Suprapubic skin (tissue), 4 donors: ENCODE data around the gene MED12L. TPM values are rescaled to one million over a fixed set of nuclear protein-coding genes. Genes with fewer than 3 reads are reported as not detected.

Experiments used
- DNase-seq, 2 donors: peaks; one replicate each; pipeline ENCODE4 v3.0.0-alpha.2; 2019; ENCODE audit warnings: low spot score in 2 of 2
- H3K27ac ChIP-seq: fragments of 200-600 bp; sonication (generic); one replicate; pipeline ENCODE4 v1.5.1; 2019
- H3K27me3 ChIP-seq: fragments of 200-600 bp; sonication (generic); one replicate; pipeline ENCODE4 v1.5.1; 2019
- H3K36me3 ChIP-seq: fragments of 200-600 bp; sonication (generic); one replicate; pipeline ENCODE4 v1.5.1; 2019
- H3K4me1 ChIP-seq: fragments of 200-600 bp; sonication (generic); one replicate; pipeline ENCODE4 v1.5.1; 2019
- H3K4me3 ChIP-seq: fragments of 200-600 bp; sonication (generic); one replicate; pipeline ENCODE4 v1.5.1; 2019; ENCODE audit warnings: mild to moderate bottlenecking
- H3K9me3 ChIP-seq: fragments of 200-600 bp; sonication (generic); one replicate; pipeline ENCODE4 v1.5.1; 2019
- CTCF ChIP-seq, 2 donors: fragments of 200-600 bp in 1 of 2; fragments of 450-650 bp in 1 of 2; sonication (generic) in 1 of 2; IDR thresholded peaks; one replicate each; pipeline ENCODE4 v1.5.1; 2016 to 2019; ENCODE audit warnings: antibody characterized with exemption in 2 of 2, mild to moderate bottlenecking in 1 of 2, moderate library complexity in 1 of 2
- EP300 ChIP-seq: sonication (generic); formaldehyde crosslinking; IDR thresholded peaks from one replicate; pipeline ENCODE4 v1.6.1; 2017; ENCODE audit warnings: antibody characterized with exemption
- POLR2A ChIP-seq, 2 donors: fragments of 450-650 bp; IDR thresholded peaks; one replicate each; pipeline ENCODE4 v1.6.1; 2017; ENCODE audit warnings: antibody characterized with exemption in 2 of 2, mild to moderate bottlenecking in 2 of 2, moderate library complexity in 2 of 2
- POLR2AphosphoS5 ChIP-seq, 3 donors: sonication (generic); formaldehyde crosslinking; IDR thresholded peaks; one replicate each; pipeline ENCODE4 v1.6.1; 2017; ENCODE audit warnings: antibody characterized with exemption in 3 of 3
- WGBS: methylation state at CpG from one replicate; pipeline ENCODE4 v1.1.5; 2018; 5-methylcytosine and 5-hydroxymethylcytosine counted together
- total RNA-seq, 4 donors: library from RNA; depleted of rRNA; stranded (reverse); fragments of >200 nt; gene quantifications; one replicate each; pipeline ENCODE4 v1.1.0, GENCODE V29; 2016

MED12L gene
- total RNA-seq, 4 donors from 2014 or later = 0.08 to 0.80 (median 0.22) TPM

- Histone ChIP-seq H3K4me1 (no peaks in the 10 kb centered on the region), H3K27me3 (peaks cover 13% of the 10 kb centered on the region), H3K9me3 (no peaks in the 10 kb centered on the region), H3K36me3 (no peaks in the 10 kb centered on the region), H3K27ac (no peak overlapping the region), H3K4me3 (no peak overlapping the region)
- 58% methylated on average over 8 of the region's 8 CpGs for WGBS
- TF ChIP-seq POLR2A (IDR thresholded peaks at IDR 0.05) (no peak), EP300 (no peak), POLR2AphosphoS5 (IDR thresholded peaks at IDR 0.05) (no peak), CTCF (IDR thresholded peaks at IDR 0.05) (no peak)
- DNase-seq = no peak
Measured at GRCh38 chr3:151101270-151101969, 16.0 kb downstream of the MED12L start.

DNA sequence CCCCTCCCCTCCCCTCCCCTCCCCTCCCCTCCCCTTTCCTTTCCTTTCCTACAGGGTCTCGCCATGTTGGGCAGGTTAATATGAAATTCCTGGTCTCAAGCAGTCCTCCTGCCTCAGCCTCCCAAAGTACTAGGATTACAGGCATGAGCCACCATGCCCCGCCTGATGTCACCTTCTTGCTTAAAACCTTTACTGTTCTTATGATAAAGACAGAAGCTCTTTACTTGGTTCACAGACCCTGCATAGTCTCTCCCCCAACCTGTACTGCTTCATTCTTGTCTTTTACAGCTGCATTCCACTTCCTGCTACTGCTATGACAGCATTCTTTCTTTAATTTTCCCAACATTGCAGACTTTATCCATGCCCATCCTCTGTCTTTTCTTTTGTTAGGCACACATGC is 20.8 kb downstream of the MED12L start:
- Histone ChIP-seq H3K4me1 (no peaks in the 10 kb centered on the region), H3K27ac (no peak overlapping the region), H3K36me3 (no peaks in the 10 kb centered on the region), H3K4me3 (no peak overlapping the region), H3K9me3 (no peaks in the 10 kb centered on the region), H3K27me3 (peaks cover 4% of the 10 kb centered on the region)
- TF ChIP-seq POLR2A (IDR thresholded peaks at IDR 0.05) (no peak), POLR2AphosphoS5 (IDR thresholded peaks at IDR 0.05) (no peak), EP300 (no peak), CTCF (IDR thresholded peaks at IDR 0.05) (no peak)
- no peak for DNase-seq
- 93% methylated on average over 2 of the region's 2 CpGs for WGBS

- WGBS = 88% methylated on average over 4 of the region's 4 CpGs
- DNase-seq = no peak
- TF ChIP-seq CTCF (IDR thresholded peaks at IDR 0.05) (no peak), POLR2A (IDR thresholded peaks at IDR 0.05) (no peak), EP300 (no peak), POLR2AphosphoS5 (IDR thresholded peaks at IDR 0.05) (no peak)
- H3K36me3 ChIP-seq = no peaks in the 10 kb centered on the region
- H3K4me1 ChIP-seq = no peaks in the 10 kb centered on the region
- no peaks in the 10 kb centered on the region for H3K27me3 ChIP-seq
- no peak overlapping the region for H3K27ac ChIP-seq
- no peaks in the 10 kb centered on the region for H3K9me3 ChIP-seq
- no peak overlapping the region for H3K4me3 ChIP-seq
Measured at GRCh38 chr3:151107177-151107576, 21.7 kb downstream of the MED12L start.

GRCh38 chr3:151107701-151108100 is 22.2 kb downstream of the MED12L start:
- no peaks in the 10 kb centered on the region for H3K9me3 ChIP-seq
- TF ChIP-seq EP300 (no peak), POLR2A (IDR thresholded peaks at IDR 0.05) (no peak), POLR2AphosphoS5 (IDR thresholded peaks at IDR 0.05) (no peak), CTCF (IDR thresholded peaks at IDR 0.05) (no peak)
- H3K4me3 ChIP-seq = no peak overlapping the region
- H3K36me3 ChIP-seq = no peaks in the 10 kb centered on the region
- 73% methylated on average over 5 of the region's 5 CpGs for WGBS
- no peak overlapping the region for H3K27ac ChIP-seq
- DNase-seq = no peak
- H3K4me1 ChIP-seq = no peaks in the 10 kb centered on the region
- no peaks in the 10 kb centered on the region for H3K27me3 ChIP-seq

DNA sequence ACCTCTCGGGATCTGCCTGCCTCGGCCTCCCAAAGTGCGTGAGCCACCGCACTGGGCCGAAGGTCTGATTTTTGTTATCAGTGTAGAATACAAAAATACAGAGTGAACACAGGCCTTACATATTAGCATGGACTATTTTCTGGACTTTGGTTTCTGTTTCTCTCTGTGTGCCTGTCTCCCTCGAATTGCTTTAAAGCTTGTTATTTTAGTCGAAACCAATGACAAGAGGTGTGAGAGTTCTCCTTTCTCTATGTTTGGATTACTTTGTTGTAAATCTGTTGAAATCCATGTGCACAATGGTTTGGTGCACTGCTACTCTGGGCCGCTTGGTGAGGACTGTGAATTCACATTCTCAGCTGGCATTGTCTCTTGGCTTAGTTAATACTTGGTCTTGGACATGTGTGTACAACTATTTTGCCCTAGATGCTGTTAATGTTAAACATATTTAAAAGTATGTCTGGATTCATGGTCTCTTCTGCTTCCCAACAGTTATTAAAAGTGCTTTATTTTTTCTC is 23.9 kb downstream of the MED12L start:
- 83% methylated on average over 8 of the region's 8 CpGs for WGBS
- no peak overlapping the region for H3K4me3 ChIP-seq
- H3K4me1 ChIP-seq = no peaks in the 10 kb centered on the region
- TF ChIP-seq EP300 (no peak), POLR2A (IDR thresholded peaks at IDR 0.05) (no peak), CTCF (IDR thresholded peaks at IDR 0.05) (no peak), POLR2AphosphoS5 (IDR thresholded peaks at IDR 0.05) (no peak)
- no peaks in the 10 kb centered on the region for H3K9me3 ChIP-seq
- H3K36me3 ChIP-seq = no peaks in the 10 kb centered on the region
- DNase-seq = no peak
- H3K27me3 ChIP-seq = no peaks in the 10 kb centered on the region
- H3K27ac ChIP-seq = no peak overlapping the region
